ENCODE measurements around the gene CD81. TPM values are rescaled to one million over a fixed set of nuclear protein-coding genes. Genes with fewer than 3 reads are reported as not detected.

Gene CD81
- total RNA-seq, 4 donors from 2014 or later, result 264 to 370 (median 298) TPM

DNA sequence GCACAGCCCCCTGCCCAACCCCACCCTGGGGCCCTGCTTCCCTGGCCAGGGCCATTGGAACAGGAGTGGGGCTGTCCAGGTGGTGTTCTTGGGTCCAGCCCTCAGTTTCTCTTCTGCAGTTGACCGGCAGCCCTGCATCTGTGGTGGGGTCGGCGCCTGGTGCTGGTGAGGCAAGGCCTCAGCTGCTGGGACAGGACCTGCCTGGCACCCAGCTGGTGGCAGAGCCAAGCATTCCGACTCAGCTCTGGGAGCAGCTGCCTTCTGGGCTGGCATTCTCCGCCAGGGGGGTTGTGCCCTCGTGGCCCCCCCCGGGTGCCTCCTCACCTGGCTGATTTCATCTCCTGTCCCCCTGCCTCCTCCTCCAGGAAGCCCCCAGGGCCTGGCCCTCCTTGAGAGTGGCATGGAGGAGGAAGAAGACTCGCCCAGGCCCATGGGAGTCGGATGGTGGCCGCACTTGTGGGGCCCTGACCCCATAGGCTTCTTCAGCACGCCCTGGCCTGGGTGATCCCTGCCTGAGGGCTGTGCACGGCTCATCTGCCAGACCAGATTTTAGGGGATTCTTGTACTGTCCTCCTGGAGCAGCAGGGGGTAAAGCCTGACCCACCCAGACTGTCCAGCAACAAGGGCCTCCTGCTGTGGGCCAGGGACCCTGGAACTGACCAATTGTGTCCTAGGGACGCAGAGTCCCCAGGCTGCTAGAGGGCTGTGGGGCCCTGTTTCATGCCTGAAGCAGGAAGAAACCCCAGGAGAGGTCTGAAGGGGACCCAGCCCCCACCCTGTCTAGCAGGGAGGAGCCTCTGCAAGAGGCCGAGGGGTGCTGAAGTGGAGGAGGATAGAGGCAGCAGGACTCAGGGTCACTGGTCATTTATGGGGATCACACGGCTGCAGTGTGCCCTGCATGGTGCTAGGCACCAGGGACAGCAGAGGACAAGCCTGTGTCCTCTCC, 11.6 kb downstream of the CD81 start:
- H3K27me3 ChIP-seq, result no peaks in the 10 kb centered on the region
- intact Hi-C loops (cut with DNase I), result no loop called here
- 76% methylated on average over 8 of the region's 15 CpGs; no CpG with 5 or more reads in 1 of the 2 donors for WGBS, 2 donors
- peak overlapping the region; percentile 27 to 77 (median 71) for H3K27ac ChIP-seq
- H3K9me3 ChIP-seq, result no peaks in the 10 kb centered on the region
- no peak for DNase-seq
- peaks cover 40 to 57% of the 10 kb centered on the region in 2 donors for H3K4me1 ChIP-seq
- no peak for TF ChIP-seq POLR2A (IDR thresholded peaks at IDR 0.05)
- TF ChIP-seq, protein P1, sequence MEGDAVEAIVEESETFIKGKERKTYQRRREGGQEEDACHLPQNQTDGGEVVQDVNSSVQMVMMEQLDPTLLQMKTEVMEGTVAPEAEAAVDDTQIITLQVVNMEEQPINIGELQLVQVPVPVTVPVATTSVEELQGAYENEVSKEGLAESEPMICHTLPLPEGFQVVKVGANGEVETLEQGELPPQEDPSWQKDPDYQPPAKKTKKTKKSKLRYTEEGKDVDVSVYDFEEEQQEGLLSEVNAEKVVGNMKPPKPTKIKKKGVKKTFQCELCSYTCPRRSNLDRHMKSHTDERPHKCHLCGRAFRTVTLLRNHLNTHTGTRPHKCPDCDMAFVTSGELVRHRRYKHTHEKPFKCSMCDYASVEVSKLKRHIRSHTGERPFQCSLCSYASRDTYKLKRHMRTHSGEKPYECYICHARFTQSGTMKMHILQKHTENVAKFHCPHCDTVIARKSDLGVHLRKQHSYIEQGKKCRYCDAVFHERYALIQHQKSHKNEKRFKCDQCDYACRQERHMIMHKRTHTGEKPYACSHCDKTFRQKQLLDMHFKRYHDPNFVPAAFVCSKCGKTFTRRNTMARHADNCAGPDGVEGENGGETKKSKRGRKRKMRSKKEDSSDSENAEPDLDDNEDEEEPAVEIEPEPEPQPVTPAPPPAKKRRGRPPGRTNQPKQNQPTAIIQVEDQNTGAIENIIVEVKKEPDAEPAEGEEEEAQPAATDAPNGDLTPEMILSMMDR (IDR thresholded peaks at IDR 0.05), result no peak
- peaks cover 6 to 19% of the 10 kb centered on the region in 2 donors for H3K36me3 ChIP-seq
- no peak overlapping the region for H3K4me3 ChIP-seq (replicated peaks in 1 of 3)

DNA sequence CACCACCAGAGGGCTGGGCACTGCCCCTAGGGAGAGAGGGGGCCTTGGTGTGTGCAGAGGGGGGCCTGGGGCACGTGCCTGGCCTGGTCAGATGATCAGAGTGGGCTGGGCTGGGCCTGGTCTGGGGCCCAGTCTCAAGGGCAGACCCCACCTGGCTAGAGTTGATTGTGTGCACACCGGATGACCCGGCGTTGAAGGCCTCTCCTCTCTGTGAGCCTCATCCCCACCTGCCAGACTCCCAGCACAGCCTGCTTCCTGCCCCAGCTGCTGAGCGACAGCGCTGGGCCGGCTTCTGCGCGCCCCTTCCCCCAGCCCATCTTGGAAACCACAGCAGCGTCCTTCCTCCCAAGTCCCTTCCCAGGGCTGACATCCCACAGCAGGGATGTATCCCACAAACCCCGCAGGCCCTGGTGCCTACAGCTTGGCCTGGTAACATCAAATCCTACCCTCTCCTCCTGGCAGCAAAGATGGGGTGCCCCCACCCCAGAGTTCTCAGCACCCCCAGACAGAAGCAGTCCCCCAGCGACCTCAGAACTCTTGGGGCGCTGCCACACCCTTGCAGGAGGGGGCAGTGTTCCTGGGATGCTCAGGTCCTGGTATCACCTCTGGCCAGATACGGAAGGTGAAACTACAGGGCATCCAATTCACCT, 12.4 kb downstream of the CD81 start:
- Histone ChIP-seq H3K4me3 (replicated peaks in 1 of 3) (no peak overlapping the region), H3K36me3 (peaks cover 6 to 19% of the 10 kb centered on the region in 2 donors), H3K27ac (peak overlapping the region; percentile 27 to 77 (median 71)), H3K9me3 (no peaks in the 10 kb centered on the region), H3K27me3 (no peaks in the 10 kb centered on the region), H3K4me1 (peaks cover 37 to 54% of the 10 kb centered on the region in 2 donors)
- 53 to 61% methylated on average over 8 to 13 of the region's 14 CpGs for WGBS, 2 donors
- no peak for DNase-seq
- intact Hi-C loops (cut with DNase I), result no loop called here
- TF ChIP-seq, protein P1 (IDR thresholded peaks at IDR 0.05), result no peak
- TF ChIP-seq POLR2A (IDR thresholded peaks at IDR 0.05), result no peak

DNA sequence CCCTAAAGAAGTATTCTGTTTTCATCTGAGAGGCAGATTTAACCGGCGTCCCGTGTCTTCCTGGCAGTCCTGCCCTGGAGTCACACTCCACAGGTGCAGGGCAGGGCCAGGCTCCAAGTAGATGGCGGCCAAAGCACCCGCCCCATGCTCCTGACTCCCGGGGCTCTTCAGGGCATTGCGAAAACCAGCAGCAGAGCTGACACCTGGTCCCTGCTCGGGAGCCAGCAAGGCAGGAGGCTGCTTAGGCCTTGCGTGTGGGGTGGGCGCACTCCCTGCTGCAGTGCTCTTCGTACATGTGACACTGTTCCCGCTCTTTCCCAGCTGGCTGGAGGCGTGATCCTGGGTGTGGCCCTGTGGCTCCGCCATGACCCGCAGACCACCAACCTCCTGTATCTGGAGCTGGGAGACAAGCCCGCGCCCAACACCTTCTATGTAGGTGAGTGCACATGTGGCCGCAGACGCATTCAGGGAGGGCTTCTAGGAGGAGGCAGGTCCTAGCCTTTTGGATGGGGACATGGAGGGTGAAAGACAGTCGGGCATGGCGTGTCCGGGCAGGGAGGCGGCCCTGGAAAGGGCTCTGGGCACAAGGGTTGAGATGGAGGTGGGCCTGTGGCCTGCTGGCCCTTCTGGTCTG, 13.1 kb downstream of the CD81 start:
- no peaks in the 10 kb centered on the region for H3K27me3 ChIP-seq
- intact Hi-C loops (cut with DNase I), result no loop called here
- no peak for TF ChIP-seq POLR2A (IDR thresholded peaks at IDR 0.05)
- TF ChIP-seq, protein P1 (IDR thresholded peaks at IDR 0.05), result no peak
- peak; percentile 61 to 76 for DNase-seq
- no peak overlapping the region for H3K4me3 ChIP-seq (replicated peaks in 1 of 3)
- peak overlapping the region in 1 of 3 donors; percentile 71 for H3K27ac ChIP-seq
- peaks cover 10 to 22% of the 10 kb centered on the region in 2 donors for H3K36me3 ChIP-seq
- peaks cover 37 to 54% of the 10 kb centered on the region in 2 donors for H3K4me1 ChIP-seq
- WGBS, 2 donors, result 70 to 77% methylated on average over 16 to 23 of the region's 23 CpGs
- H3K9me3 ChIP-seq, result no peaks in the 10 kb centered on the region

DNA sequence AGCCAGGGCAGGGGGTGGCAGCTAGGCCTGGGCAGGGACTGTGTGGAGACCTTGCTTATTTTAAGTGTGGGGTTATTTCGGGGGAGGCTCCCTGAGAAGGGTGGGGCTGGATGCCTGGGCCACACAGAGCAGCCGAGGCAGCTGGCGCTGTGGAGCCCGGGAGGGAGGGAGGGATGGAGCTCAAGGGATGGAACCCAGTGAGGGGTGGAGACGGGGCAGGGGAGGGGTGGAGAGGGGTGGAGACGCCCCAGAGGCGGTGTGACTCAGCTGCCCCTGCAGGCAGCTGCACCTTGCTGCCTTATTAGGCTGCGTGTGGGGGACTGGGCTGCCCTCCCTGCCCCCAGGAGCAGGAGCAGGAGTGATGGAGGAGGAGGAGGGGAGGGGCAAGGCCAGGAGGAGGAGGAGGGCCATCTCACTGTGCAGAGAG, 13.6 kb downstream of the CD81 start:
- H3K4me1 ChIP-seq, result peaks cover 37 to 54% of the 10 kb centered on the region in 2 donors
- H3K27me3 ChIP-seq, result no peaks in the 10 kb centered on the region
- TF ChIP-seq POLR2A (IDR thresholded peaks at IDR 0.05), result no peak
- TF ChIP-seq, protein P1 (IDR thresholded peaks at IDR 0.05), result no peak
- no peak for DNase-seq
- H3K4me3 ChIP-seq (replicated peaks in 1 of 3), result no peak overlapping the region
- intact Hi-C loops (cut with DNase I), result no loop called here
- 68 to 85% methylated on average over 8 of the region's 8 CpGs for WGBS, 2 donors
- peak overlapping the region in 1 of 3 donors; percentile 71 for H3K27ac ChIP-seq
- peaks cover 15 to 27% of the 10 kb centered on the region in 2 donors for H3K36me3 ChIP-seq
- no peaks in the 10 kb centered on the region for H3K9me3 ChIP-seq

All from thyroid gland (tissue), 4 donors.